Neural crest cell (in vitro differentiated cells): ENCODE results near the gene CRAT. TPM values are rescaled to one million over a fixed set of nuclear protein-coding genes. Genes with fewer than 3 reads are reported as not detected.

Source experiments
- DNase-seq: peaks from one replicate; pipeline ENCODE4 v3.0.0; 2021; ENCODE audit warnings: low read depth, mixed read lengths, low spot score
- H3K27ac Mint-ChIP-seq: one replicate; pipeline ENCODE4 v1.8.0; 2021; ENCODE audit warnings: mild to moderate bottlenecking, mixed read lengths; ENCODE audit not compliant: unreplicated experiment
- H3K27me3 Mint-ChIP-seq: 2 replicates; pipeline ENCODE4 v1.8.0; 2021; ENCODE audit warnings: low read depth, mild to moderate bottlenecking, mixed read lengths
- H3K36me3 Mint-ChIP-seq: 2 replicates; pipeline ENCODE4 v1.8.0; 2021; ENCODE audit warnings: low read depth, mild to moderate bottlenecking, mixed read lengths
- H3K4me1 Mint-ChIP-seq: 2 replicates; pipeline ENCODE4 v1.8.0; 2021; ENCODE audit warnings: mixed read lengths
- H3K4me3 Mint-ChIP-seq: one replicate; pipeline ENCODE4 v1.8.0; 2021; ENCODE audit warnings: mild to moderate bottlenecking, mixed read lengths
- H3K9me3 Mint-ChIP-seq: 2 replicates; pipeline ENCODE4 v1.8.0; 2021; ENCODE audit warnings: mixed read lengths
- total RNA-seq: library from RNA; stranded (reverse); gene quantifications from 2 replicates; pipeline ENCODE4 v1.2.1, GENCODE V29; 2021
- TF ChIP-seq, protein P1 (sequence below): fragments of 200-600 bp; sonication (generic); conservative IDR thresholded peaks from 2 replicates; pipeline ENCODE4 v1.5.0; 2021; ENCODE audit warnings: antibody characterized with exemption, mild to moderate bottlenecking

CRAT gene
- total RNA-seq, 1 donor from 2014 or later, result 24.9 TPM

DNA sequence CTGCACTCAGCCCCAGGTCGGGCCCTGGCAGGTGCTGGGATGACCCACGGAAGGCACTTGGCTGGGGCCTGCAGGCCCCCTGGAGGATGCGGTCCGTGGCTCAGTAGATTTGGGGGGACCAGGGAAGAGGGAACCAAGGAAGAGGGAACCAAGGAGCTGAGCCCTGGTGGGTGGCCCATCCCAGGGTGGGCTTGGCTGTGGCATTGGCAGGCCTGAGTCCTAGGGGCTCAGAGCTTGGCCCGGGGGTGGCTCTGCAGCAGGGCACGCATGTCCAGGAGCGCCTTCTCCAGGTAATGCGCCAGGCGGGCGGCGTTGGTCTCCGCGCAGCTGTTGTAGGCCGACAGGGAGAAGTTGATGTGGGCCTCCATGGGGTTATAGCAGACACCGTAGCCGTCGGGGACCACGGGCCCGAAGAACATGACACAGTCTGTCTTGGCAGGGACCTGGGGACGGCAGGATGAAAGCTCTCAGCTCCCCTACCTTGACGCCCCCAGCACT lies 15.4 kb downstream of the CRAT start:
- TF ChIP-seq, protein P1, sequence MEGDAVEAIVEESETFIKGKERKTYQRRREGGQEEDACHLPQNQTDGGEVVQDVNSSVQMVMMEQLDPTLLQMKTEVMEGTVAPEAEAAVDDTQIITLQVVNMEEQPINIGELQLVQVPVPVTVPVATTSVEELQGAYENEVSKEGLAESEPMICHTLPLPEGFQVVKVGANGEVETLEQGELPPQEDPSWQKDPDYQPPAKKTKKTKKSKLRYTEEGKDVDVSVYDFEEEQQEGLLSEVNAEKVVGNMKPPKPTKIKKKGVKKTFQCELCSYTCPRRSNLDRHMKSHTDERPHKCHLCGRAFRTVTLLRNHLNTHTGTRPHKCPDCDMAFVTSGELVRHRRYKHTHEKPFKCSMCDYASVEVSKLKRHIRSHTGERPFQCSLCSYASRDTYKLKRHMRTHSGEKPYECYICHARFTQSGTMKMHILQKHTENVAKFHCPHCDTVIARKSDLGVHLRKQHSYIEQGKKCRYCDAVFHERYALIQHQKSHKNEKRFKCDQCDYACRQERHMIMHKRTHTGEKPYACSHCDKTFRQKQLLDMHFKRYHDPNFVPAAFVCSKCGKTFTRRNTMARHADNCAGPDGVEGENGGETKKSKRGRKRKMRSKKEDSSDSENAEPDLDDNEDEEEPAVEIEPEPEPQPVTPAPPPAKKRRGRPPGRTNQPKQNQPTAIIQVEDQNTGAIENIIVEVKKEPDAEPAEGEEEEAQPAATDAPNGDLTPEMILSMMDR, result no peak
- H3K27me3 Mint-ChIP-seq, result no peaks in the 10 kb centered on the region
- H3K4me3 Mint-ChIP-seq, result no peak overlapping the region
- H3K4me1 Mint-ChIP-seq, result peaks cover 4% of the 10 kb centered on the region
- no peaks in the 10 kb centered on the region for H3K36me3 Mint-ChIP-seq
- DNase-seq, result no peak
- H3K9me3 Mint-ChIP-seq, result no peaks in the 10 kb centered on the region
- peak overlapping the region; percentile 35 for H3K27ac Mint-ChIP-seq

DNA sequence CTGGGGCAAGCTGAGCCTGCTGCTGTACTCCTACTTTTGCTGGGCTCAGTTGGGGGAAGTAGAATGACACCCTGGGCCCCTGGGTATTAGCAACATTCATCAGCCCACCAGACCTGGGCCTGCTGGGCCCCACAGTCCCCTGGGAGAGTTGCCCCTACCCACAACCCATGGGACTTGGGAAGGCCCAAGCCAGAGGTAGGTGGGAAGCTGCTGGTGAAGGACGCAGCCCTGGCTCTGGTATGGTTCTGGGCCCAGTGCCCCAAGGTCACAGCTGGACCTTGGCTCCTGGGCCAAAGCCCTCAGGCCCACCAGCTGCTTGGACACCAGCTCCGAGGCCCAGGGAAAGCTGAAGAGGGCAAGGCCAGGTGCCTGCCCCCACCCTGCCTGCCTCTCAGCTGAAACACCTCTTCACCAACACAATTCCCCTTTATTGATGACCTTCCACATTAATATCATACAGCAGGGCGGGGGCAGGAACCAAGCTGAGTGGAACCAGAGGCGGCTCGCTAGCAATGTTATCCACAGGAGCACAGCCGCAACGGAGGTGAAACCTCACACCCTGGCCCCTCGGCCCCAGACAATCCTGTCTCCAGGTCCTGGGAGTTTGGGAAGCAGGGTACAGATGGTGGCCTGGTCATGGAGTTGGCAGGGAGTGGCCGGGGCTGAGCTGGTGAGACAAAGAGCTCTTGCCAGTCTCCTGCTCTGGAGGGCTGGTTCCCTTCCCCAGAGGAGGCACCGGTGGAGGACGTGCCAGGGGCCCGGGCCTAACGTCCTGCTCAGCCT lies 16.0 kb downstream of the CRAT start:
- no peaks in the 10 kb centered on the region for H3K27me3 Mint-ChIP-seq
- H3K9me3 Mint-ChIP-seq, result no peaks in the 10 kb centered on the region
- H3K4me3 Mint-ChIP-seq, result no peak overlapping the region
- TF ChIP-seq, protein P1, result no peak
- no peak for DNase-seq
- no peaks in the 10 kb centered on the region for H3K36me3 Mint-ChIP-seq
- H3K4me1 Mint-ChIP-seq, result peaks cover 4% of the 10 kb centered on the region
- peak overlapping the region; percentile 35 for H3K27ac Mint-ChIP-seq

DNA sequence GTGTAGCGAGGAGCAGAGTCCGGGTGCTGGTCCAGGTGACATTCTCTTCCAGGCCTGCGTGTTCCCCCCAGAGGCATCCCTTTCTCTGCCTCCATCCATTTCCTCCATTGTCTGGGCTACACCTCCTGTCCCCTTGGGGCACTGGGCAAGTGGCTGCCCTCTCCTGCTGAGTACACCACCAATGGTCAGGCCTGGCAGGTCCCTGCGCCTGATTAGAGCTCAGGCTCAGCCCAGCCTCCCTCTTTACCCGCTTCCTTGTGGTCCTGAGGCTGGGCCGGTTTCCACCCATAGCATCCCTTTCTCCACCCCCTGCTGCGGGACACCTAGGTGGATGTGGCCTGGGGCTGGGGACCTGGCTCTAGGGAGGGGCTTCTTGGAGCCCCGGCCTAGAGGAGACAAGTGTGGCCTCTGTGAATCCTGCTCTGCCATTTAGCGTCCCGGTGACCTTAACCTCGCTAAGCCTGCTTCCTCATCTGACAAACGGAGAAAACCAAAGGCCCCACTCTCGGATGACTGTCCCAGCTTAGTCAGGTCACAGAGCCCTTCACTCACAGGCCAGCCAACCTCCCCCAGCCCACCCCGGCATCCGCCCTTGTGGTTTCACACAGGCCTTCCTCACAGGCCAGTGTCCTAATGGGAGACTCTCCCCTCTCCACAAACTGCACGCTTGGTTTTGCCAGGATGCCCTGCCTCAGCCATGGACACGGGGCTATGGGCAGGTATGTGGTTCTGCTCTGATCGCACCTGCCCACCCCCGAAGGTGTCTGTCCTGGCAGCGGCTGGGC lies 16.8 kb downstream of the CRAT start:
- TF ChIP-seq, protein P1, result no peak
- H3K4me3 Mint-ChIP-seq, result no peak overlapping the region
- H3K36me3 Mint-ChIP-seq, result no peaks in the 10 kb centered on the region
- peak overlapping the region; percentile 81 for H3K27ac Mint-ChIP-seq
- H3K4me1 Mint-ChIP-seq, result peaks cover 4% of the 10 kb centered on the region
- H3K9me3 Mint-ChIP-seq, result no peaks in the 10 kb centered on the region
- no peak for DNase-seq
- H3K27me3 Mint-ChIP-seq, result no peaks in the 10 kb centered on the region

DNA sequence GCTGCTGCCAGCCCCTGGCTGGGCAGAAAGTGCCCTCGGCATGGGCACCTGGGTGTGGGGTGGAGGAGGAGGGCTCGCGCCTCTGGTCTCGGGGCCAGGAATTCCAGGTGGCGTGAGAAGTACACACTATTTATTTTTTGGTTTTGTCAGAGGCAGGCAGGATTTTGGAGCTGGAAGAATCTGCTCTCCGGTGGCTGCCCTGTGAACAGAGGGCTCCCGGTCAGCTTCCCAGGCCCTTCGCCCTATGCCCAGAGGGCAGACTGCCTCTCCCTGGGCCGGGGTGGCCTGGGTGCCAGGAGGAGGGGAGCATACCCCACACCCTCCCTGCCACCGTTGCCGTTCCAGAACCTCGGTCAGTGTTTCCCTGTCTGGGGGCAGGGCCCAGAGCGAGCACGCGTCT lies 21.3 kb downstream of the CRAT start:
- H3K27me3 Mint-ChIP-seq, result no peaks in the 10 kb centered on the region
- H3K27ac Mint-ChIP-seq, result no peak overlapping the region
- peaks cover 4% of the 10 kb centered on the region for H3K4me1 Mint-ChIP-seq
- no peak for DNase-seq
- H3K9me3 Mint-ChIP-seq, result no peaks in the 10 kb centered on the region
- no peaks in the 10 kb centered on the region for H3K36me3 Mint-ChIP-seq
- no peak overlapping the region for H3K4me3 Mint-ChIP-seq
- TF ChIP-seq, protein P1, result no peak

DNA sequence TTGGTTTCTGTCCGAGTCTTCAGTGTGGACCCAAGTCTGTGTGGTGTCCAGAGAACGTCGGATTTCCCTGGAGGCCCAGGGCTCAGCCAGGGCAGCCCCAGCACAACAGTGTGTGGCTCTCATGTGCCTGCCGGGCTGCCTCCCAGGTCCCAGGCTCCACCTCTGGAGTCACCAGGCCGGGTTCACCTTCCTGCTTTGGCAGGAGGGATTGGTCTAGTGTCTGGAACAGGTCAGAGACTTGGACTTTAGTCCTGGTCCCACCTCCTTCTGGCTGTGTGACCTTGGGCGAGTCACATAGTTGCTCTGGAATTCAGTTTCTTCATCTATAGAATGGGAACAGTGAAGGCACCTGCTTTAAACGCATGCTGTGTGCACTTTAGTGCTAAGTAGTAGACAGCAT lies 26.5 kb downstream of the CRAT start:
- H3K27me3 Mint-ChIP-seq, result no peaks in the 10 kb centered on the region
- H3K27ac Mint-ChIP-seq, result no peak overlapping the region
- peaks cover 29% of the 10 kb centered on the region for H3K4me1 Mint-ChIP-seq
- DNase-seq, result no peak
- H3K9me3 Mint-ChIP-seq, result no peaks in the 10 kb centered on the region
- TF ChIP-seq, protein P1, result no peak
- H3K4me3 Mint-ChIP-seq, result no peak overlapping the region
- no peaks in the 10 kb centered on the region for H3K36me3 Mint-ChIP-seq
